HG03565 (cell line): ENCODE measurements around the gene ART1.
"Not testable (repeated sequence)": the region's sequence is repeated elsewhere in the genome, so short reads cannot be mapped to it uniquely, and the experiment has no call there.

Source experiments
- ATAC-seq: cut with Tn5 transposase; IDR thresholded peaks from one replicate; pipeline ENCODE4 v1.9.1; 2021; ENCODE audit warnings: mild to moderate bottlenecking, moderate library complexity; ENCODE audit not compliant: unreplicated experiment

Gene ART1, protein sequence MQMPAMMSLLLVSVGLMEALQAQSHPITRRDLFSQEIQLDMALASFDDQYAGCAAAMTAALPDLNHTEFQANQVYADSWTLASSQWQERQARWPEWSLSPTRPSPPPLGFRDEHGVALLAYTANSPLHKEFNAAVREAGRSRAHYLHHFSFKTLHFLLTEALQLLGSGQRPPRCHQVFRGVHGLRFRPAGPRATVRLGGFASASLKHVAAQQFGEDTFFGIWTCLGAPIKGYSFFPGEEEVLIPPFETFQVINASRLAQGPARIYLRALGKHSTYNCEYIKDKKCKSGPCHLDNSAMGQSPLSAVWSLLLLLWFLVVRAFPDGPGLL

DNA sequence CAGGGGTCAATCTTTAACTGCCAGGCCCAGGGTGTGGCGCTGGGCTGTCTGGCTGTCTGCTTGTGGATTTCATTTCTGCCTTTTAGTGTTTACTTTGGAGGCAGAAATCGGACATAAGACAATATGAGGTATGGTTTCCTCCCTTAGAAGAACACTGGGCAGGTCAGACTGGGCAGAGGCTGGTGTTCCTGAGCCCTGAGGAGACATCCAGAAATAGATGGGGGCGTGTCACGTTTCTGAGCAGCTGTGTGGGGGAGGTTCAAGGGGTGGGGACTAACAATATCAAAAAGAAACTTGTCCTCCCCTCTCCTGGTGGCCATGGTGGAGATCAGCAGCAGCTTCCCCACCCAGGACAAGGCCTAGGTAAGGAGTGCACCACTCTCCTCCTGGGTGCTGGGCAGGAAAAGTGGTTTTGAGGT lies at the start of gene ART1:
Gene ART1 (plus strand): TSS at position 312 of the 419 bp plus-strand sequence. CDS start 14,086 bp downstream, outside the sequence.
- ATAC-seq = no peak

DNA sequence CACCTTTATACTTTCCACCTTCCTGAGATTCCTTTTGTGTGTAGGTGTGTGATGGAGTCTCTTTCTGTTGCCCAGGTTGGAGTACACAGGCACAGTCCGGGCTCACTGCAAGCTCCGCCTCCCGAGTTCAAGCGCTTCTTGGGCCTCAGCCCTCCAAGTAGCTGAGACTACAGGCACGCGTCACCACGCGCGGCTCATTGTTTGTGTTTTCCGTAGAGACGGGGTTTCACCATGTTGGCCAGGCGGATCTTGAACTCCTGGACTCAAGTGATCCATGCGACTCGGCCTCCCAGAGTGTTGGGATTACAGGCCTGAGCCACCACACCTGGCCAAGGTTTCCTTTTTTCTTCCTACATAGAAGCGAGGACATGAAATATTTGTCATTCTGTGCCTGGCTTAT lies 47.2 kb upstream of the ART1 start:
- not testable (repeated sequence) for ATAC-seq

DNA sequence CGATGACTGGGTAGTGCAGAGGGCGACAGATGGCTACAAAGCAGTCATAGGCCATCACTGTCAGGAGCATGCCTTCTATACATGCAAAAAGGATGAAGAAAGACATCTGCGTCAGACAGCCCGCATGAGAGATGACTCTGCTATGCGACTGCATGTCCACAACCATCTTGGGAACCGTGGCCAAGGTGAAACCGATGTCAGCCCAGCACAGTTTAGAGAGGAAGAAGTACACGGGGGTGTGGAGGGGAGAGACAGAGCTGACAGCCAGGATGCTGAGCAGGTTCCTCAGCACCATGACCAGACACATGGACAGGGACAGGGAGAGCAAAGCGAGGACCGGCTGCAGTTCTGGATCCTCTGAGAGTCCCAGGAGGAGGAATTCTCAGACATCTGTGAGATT lies 44.7 kb upstream of the ART1 start:
- ATAC-seq = not testable (repeated sequence)

DNA sequence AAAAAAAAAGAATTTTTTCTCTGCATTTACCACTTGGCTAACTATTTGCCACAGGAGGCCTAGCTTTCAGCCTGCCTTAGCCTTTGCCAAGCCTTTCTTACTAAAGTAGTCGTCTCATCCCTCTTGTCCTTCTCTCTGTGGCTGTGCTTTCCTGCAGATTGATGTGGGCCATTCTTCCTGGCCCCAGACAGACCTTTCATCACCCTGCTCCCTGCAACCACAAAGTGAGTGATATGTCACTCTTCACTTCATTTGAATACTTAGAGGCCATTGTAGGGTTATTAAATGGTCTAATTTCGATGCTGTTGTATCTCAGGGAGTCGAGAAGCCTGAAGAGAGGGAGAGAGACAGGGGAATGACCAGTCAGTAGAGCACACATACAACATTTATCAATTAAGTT lies 40.8 kb upstream of the ART1 start:
- ATAC-seq = no peak

DNA sequence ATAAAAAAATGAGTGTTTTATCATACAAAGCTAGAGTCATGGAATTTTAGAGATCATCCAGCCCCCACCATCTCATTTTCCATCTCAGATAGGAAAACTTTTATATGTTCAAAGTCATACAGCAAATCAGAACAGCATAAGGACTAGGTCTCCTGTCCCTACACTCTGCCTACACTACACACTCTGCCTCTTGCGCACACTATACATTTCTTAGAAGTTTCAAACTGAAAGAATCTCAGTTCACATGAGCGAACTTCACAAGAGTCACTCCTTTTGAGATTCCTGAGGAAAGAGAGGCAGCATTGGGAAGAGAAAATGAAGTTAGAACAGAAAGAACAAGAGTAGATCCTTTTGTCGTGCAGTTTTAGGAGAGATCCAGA lies 39.7 kb upstream of the ART1 start:
- ATAC-seq = no peak

DNA sequence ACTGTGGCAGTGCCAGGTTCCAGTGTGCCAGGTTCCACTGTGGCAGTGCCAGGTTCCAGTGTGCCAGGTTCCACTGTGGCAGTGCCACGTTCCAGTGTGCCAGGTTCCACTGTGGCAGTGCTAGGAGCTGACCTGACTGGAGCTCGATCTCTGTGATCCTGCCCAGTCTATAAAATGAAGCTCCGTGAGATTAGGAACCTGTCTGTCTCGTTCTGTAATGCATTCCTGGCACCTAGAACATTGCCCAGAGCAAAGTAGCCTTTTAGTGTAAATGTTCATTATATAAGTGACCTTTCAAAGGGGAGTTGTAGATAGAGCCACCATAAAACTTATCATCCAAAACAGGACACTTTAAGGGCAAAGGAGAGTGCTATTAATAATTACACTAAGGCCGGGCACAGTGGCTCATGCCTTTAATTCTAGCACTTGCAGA lies 39.1 kb upstream of the ART1 start:
- no peak for ATAC-seq

DNA sequence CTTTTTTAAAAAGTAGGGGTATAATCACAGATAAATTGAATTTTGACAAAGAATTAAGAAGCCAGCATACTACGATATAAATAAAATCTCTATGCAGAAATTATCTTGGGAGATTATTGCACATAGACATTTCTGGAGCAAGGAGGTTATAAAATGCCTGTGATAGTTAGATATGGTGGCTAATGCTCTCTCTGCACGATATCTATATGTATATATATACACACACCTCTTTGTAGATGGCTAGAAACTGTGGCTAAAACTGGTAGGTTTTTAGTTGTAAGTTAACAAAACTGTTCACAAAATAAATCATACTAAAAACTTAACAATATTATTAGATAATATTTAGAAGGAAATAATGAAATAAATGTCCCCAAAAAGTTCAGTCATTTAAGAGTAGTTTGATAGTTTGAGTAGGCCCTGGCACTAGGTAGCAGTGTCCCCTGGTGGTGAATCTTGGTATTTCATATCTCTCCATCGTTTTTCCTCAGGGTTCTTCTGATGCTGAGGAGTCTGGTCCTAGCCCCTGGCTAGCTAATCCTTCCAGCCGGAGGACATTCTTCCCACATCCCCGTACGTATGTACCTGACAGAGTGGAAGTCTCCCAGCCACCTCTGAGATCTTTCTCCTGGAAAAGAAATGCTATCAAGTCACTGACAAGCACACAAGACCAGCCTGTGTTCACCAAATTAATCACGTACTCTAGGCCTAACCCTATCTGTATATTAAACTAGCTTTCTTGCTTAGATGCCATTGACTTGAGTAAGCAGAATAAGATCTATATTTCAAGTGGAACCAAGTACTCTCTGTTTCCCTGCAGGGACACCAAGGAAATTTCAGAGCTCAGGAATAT lies 35.3 kb upstream of the ART1 start:
- no peak for ATAC-seq

DNA sequence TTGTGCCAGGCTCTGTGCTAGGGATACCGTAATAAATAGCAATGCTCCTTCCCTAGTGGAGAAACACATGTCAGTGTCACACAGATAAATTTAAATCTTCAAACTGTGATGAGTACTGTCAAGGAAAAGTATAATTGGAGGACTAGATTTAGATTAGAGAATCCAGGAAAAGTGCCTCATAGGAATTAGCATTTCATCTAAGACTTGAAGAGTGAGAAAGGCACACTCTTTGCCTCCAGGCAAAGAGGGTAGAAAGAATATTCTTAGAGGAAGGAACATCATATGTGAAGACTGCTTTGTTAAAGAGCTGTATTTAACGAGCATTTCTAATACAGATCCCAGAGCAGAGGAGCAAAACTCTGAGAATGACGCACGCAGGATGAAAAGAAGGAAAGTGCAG lies 34.1 kb upstream of the ART1 start:
- ATAC-seq = no peak

DNA sequence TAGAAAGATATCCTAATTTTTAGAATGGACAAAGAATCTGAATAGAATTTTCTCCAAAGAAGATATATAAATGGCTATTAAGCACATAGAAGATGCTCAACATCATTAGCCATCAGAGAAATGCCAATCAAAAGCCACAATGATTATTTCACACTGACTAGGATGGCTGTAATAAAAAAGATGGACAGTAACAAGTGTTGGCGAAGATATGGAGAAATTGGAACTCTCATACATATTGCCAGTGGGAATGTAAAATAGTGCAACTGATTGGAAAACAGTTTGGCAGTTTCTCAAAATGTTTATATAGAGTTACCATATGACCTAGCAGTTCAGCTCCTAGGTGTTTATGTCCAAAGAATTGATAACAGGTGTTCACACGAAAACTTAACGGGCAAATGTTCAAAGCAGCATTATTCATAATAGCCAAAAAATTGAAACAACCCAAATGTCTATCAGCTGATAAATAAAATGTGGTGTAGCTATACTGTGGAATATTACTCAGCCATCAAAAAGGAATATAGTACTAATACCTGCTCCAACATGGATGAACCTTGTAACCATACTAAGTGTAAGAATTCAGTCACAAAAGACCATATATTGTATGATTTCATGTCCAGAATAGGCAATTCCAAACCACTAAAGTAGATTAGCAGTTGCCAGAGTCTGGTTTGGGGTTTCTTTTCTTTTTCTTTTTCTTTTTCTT lies 32.8 kb upstream of the ART1 start:
- ATAC-seq = no peak

DNA sequence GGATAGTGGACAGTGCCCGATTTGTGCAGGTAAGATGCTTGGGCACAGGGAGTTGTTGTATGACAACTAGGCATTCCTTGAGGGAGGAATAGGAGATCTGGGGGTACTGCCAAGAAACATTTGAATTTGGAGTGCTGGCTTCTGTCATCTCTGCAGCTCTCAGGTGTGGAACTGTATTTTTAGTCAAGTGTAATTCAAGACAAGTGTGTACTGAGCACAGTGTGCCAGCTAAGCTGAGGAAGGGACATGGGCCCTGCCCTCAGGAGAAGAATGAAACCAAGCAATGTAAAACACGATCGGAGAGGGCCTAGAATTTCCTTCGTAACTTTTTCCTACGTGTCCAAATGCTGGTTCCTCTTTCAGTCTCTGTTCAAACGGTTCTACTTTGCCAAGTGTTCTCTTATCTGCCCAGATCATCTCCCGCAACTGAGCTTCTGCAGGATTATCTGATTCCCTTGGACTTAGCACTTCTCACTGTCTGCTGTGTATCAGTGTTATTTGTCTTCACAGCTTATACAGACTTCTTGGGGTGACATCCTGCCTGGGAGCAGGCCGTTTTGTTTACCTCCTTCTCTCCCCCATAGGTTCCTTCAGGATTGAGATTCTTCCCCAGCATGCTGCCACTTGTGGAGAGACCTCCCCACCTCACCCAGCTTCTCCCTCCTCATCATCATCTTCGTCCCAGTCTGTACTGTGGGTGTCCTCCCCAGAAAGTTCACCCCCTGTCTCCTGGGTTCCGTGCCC lies 30.8 kb upstream of the ART1 start:
- no peak for ATAC-seq

DNA sequence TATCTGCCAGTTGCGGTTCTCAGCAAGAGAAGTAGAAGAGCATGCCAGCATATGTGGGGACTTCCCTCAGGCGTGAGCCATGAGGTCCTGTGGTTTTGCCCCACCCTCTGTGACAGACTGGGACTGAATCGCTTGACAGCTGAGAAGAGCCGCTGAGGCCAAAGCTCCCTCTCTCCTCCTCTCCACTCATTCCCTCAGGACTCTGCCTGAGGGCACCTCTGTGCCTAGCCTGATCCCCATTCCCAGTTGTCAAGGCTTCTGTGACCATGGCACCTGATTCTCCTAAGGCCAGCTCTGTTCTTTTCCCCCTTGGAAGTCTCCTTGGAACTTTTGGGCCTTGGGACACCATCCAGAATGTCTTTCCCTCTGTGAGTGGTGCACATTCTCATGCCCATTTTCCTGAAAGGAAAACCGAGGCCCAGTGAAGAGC lies 30.2 kb upstream of the ART1 start:
- no peak for ATAC-seq

DNA sequence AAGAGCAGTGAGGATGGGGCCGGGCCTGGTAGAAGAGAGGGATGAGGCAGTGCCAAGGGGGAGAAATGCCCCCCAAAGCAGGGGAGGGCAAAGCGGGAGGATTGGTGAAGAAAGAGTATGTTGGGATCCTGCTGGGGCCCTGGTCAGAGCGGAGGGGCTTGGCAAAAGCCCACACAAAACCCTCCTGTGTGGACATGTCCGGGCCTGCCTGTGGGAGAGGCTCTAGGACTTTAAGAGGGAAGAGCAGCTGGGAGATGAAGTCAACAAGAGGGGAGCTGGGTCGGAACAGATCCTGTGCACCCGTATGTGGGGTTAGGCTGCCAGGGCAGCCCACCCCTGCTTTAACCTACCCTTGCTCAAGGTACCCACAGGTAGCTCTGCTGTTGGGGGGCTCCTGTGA lies 28.9 kb upstream of the ART1 start:
- ATAC-seq = no peak

DNA sequence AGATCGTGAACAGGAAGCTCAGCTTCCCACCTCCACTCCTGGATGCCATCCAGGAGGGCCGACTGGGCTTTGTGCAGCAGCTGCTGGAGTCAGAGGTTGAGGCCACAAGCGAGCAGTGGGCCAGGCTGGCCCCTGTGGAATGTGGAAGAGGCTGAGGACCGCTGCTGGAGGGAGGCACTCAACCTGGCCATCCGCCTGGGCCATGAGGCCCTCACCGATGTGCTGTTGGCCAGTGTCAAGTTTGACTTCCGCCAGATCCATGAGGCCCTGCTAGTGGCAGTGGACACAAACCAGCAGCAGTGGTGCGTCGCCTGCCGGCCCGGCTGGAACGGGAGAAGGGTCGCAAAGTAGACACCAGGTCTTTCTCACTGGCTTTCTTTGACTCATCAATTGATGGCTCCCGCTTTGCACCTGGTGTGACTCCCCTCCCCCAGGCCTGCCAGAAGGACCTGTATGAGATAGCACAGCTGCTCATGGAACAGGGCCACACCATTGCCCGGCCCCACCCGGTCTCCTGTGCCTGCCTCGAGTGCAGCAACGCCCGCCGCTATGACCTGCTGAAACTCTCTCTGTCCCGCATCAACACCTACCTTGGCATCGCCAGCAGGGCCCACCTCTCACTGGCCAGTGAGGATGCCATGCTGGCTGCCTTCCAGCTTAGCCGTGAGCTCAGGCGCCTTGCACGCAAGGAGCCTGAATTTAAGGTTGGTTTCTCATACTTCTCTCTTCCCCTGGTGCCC lies 28.0 kb upstream of the ART1 start:
- no peak for ATAC-seq

DNA sequence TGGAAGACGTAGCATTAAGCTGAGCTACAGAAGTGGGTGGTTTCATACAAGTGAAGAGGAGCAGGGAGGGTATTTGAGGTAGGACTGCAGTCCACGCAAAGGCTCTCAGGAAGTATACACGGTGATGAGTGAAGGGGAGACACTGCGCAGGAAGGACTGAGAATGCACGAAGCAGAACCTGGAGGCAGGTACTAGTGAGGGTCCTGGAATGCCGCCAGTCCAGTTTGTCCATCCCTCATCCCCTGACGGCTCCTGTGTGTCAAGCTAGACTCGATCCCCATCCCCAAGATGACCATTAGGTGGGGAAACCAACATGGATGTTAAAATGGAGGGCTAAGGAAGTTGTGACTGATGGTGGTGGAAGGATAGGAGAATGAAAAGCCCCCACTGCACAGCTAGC lies 26.9 kb upstream of the ART1 start:
- no peak for ATAC-seq

DNA sequence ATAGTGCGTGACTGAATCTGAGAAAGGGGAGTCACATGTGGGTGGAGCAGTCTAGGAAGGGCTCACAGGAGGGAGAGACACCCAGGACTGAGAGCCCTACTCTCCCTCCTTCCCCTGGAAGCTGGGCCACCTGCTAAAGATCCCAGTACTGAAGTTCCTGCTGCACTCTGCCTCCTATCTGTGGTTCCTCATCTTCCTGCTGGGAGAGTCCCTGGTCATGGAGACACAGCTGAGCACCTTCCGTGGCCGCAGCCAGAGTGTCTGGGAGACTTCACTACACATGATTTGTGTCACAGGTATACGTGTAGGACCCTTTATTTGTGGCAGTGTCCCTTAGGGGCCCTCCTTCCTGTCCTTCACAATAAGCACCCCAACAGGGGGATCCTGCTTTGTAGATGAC lies 22.4 kb upstream of the ART1 start:
- no peak for ATAC-seq

DNA sequence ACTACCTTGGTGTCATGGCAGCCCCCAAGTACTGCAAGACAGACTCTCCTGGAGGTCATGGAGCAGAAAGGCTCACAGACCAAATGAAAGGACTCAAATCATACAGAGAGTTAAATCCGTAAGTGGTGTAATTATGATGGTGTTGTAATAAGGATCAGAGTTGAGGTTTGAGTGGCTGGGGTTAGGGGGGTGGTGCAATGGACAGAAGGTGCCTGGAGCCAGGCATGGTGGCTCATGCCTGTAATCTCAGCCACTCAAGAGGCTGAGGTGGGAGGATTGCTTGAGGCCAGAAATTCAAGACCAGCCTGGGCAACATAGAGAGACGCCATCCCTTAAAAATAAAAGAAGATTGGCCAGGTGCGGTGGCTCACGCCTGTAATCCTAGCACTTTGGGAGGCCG lies 21.8 kb upstream of the ART1 start:
- no peak for ATAC-seq

DNA sequence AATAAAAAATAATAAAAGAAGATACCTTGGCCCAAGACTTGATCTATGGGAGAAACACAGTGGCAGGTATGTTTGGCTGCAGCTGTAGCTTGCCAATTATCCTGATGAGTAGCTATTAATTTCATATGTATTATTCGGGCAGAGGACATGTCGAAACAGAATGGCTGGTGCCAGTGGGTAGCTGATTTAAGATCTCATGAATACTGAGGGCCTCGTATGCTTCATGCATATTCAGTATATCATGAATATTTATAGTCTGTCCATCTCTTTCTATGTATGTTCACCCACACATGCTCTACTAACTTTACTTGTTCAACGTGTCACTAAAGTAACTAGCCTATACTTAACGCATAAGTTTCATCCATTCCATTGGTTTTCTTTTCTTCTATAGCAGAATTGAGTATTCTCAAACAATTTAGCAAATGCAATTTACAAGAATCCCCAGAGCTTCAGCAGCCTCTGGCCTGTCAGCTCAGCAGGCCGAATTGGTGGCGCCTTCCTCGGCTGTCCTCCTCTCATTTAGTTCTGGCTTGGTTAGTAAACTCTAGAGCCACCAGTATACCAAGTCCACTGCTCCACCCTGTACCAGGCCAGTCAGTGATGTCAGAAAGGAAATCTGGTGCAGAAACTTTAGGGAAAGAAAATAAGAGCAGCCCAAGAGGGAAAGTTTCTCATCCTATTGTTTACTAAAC lies 21.0 kb upstream of the ART1 start:
- ATAC-seq = no peak

DNA sequence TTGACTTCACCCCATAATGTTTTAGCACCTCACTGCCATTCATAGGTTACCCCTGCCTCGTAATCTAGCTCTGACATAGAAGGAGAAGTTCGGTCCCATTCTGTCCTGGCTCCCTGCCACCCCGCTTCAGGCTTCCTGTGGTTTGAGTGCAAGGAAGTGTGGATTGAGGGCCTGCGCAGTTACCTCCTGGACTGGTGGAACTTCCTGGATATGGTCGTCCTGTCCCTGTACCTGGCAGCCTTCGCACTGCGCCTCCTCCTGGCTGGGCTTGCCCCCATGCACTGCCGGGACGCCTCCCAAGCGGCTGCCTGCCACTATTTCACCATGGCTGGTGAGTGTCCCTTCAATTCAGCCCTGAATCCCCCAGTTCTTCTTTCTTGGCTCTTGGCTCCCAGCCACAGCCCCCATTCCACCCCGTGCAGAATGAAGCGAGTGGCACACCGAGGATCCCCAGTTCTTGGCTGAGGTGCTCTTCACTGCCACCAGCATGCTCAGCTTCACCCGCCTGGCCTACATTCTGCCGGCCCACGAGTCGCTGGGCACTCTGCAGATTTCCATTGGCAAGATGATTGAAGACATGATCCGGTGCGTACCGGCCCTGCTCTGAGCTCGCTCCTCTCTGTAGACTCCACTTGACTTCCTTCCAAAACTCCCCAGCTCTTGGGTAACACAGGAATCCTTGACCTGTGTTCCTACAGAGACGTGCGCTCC lies 18.5 kb upstream of the ART1 start:
- no peak for ATAC-seq

DNA sequence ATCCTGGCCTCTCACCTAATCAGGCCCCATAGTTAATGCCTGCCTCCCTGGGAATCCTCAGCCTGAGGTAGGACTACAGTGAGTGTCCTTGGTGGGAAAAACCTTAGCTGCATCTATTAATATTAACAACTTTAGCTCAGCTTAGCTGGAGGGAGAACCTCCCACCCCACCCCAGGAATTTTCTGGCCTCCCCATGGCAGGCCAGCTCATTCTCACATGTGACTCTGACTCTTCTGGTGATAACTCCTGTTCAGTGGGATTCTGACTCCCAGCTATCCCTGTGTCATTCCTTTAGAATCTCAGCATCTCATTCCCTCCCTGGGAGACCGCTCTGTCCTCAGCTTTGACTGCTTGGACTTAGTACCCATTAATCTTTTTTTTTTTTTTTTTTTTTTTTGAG lies 17.6 kb upstream of the ART1 start:
- no peak for ATAC-seq
